Fibroblast of upper back skin (primary cell): ENCODE measurements around the gene ETFB.

Experiments used
- DNase-seq: peaks from one replicate; pipeline ENCODE4 v3.0.0-alpha.2; 2013

ETFB gene

GRCh38 chr19:51351266-51351990, 14.8 kb downstream of the ETFB start:
- DNase-seq: no peak

DNA sequence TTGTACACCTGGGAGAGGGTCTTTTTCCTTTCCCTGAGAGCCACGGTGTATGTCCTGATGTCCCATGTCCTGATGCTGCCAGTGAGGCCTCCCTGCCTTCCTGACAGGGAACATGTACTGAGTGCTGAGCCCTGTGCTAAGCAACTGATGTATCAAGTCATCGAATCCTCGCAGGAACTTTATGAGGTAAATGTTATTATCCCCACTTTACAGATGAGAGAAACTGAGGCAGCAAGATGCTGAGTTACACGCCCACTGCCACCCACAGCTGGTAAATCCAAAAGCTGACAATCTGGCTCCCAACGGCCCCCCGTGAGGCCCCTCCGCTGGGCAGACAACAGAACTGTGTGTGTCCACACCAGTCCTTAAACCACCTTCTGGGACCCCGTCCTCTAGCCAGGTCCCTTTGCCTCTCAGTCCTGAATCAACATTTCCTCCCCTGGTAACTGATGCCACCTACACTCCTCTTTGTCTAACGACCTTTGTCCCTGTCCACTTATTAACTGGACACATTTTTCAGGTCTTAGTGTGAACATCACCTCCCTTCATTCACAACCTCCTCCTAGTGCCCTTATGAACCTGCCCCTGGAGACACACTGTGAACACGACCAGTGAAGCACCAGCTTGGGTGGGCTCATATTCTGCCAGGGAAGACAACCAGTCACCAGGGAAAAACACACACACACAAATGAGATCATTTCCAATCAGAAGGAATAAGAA, 18.8 kb downstream of the ETFB start:
- no peak for DNase-seq

DNA sequence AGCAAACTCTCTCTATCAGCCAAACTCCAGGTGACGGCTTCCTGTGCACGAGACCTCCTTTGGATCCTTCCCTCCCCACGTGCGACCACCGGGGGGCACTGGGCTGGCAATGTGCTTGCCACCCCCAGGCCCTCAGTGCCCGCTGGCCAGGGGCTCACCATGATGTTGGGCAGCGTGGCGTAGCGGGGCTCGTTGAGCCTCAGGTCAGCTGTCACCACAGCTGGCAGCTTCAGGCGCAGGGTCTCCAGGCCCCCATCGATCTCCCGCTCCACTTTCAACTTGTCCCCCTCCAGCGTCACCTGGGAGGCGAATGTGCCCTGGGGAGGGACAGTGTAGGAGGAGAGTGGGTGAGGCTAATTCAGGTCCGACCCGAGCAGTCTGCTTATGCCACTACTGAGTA, 19.4 kb downstream of the ETFB start:
- no peak for DNase-seq

- DNase-seq: no peak
These were observed 21.0 kb downstream of the ETFB start for GRCh38 chr19:51345076-51345620.

- DNase-seq: no peak
These were observed 23.3 kb downstream of the ETFB start for GRCh38 chr19:51342631-51343569.

DNA sequence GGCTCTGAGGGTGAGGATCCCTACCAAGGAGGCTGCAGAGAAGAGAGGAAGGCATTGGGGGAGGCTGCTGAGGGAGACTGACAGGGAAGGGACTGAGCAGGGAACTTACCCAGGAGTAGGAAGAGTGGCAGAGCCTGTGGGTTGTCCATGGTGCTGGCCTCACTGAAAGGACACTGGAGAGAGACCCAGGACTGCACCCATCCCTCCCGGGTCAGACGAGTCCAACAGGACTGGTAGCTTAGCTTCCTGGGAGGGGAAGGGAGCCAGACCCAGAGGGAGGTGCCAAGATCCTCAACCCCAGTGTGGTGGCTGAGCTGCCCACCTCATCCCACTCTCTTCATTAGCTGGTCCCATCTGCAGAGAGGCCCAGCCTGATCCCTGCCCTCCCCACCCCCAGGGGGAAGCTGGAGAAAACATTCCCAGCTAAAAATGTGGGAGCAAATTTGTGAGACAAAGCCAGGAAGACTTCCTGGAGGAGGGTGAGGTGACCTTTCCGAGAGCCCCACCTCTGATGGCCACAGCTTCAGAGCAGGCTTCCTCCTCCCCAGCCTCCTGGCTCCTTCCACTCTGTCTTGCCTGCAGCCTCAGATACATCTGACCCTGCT, 24.1 kb downstream of the ETFB start, which contains the start of gene VSIG10L:
VSIG10L (minus strand) TSS at position 164 of the 605 bp plus-strand sequence; CDS start at position 149, 15 bp downstream.
- DNase-seq: no peak

GRCh38 chr19:51341066-51341465, 25.1 kb downstream of the ETFB start:
- DNase-seq: no peak

DNA sequence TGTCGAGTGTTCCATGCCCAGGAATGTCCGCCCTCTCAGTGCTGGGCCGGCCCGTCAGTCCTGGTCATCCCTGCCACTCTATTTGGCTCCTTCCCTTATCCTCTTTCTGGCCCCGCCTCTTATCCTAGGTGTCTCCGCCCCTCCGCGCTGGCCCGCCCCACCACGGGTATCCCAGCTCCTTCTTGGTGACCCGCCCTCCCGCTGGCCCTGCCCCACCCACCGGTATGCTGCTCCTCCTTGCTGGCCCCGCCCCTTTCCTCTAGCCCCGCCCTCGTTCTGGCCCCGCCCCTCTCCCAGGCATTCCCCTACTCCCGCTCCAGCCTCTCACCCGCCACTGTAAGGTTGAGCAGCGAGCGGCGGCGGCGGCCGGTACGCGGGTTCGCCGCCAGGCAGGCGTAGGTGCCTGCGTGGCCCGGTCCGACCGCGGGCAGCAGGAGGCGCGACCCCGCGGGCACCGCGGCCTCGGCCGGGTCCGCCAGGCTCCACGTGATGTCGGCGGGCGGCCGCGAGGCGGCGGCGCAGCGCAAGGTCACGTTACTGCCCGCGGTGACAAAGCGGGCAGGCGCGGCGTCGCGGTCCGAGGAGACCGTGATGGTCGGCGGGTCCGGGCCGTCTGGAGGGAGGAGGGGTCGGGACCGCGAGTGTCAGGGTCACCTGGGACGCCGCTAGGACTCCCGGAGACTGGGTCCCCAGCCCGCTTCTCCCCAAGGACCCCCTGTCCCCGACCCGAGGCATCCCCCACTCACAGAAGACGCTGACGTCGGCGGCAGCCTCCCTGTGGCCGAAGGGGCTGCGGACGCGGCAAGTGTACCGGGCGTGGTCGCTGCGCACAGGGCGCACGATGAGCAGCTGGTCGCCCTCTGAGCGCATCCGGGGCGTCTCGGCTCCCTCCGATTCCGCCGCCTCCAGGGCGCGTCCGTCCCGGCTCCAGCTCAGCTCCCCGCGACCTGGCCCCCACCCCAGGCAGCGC, 26.2 kb downstream of the ETFB start:
- DNase-seq: peak; percentile 96

- no peak for DNase-seq
These were observed 26.9 kb downstream of the ETFB start for GRCh38 chr19:51339313-51339686.

DNA sequence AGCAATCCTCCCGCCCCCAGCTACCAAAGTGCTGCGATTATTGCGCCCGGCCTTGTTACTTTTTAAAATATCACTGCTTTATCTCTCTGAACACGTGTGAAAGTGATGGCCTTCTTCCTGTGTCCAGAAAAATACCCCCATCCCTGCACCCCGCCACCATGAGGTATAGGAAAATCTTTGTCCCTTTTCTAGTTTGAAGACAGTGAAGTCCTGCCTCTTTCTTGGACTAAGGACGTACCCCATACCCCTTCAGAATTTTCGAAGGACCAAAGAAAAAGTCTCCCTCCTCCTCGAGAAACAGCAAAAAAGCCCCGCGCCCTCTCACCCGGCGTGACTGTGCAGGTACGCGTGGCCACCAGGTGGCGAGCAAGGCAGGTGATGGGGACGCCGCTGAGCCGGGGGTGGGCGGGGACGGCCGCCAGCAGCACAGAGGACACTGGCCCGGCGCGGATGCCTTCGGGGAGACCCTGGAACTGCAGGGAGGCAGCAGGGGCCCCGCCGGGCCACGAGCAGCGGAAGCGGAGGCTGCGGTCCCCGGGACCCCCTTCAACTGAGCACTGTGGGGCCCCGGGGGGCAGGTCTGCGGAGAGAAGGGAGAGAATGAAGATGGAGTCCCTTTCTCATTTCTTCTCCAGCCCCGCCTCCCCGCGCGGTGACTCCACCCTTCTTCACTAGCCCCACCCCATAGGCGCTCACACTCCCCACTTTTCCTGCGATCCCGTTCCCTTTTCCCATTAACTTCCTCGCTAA, 27.4 kb downstream of the ETFB start:
- DNase-seq: peak; percentile 68

DNA sequence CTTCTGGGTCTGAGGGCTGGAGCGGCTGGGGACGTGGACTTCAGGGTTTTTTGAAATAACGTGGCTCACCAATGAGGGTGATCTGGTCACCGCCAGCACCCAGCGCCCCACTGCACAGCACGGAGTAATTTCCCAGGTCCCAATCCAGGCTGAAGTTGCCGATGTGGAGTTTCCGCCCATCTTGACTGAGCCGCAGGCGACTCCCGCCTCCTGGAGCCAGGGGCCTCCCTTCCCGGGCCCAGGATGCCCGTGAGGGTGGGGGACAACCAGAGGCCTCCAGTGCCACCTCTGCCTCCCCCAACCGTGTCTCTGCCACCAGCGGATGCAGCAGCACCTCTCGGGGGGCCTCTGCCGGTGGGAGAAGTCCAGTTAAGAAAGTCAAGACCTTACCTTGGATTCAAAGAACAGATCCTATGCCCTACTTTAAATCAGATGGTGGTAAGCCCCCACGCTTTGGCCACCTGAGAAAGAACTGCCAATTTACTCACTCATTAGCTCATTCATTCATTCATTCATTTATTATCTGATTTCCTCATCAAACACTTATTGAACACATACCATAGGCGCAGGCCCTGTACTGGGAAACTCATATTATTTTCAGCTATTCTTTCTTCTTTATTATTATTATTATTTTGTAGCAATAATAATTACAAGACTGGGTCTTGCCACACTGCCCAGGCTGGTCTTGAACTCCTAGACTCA, 28.2 kb downstream of the ETFB start:
- no peak for DNase-seq

- no peak for DNase-seq
These were observed 28.9 kb downstream of the ETFB start for GRCh38 chr19:51337141-51337860.

DNA sequence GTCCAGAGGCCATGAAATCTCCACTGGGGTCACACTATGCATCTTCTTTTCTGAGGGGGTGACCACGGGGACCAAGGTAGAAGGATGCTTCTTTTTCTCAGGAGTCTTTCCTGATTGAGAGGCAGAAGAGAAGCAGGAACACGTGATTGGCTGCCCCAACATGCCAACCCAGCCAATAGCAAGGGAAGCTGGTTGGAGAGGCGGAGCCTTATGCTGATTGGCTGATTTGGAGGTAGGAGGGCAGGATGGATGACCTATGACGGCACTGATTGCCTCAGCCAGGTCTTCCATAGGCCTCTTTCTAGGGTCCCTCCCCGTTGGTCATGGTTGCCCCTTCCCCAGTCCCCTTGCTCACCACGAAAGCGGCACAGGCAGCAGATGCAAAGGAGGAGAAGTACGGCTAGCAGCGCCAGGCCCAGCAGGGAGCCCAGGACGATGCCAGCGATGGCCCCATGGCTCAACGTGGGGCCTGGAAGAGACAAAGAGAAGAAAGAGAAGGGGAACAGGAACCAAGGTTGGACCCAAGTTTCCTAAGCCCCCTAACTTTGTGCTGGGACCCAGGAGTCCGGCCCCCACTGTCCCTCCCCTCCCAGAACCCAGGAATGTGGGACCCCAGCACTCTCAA, 32.2 kb downstream of the ETFB start:
- no peak for DNase-seq

- no peak for DNase-seq
These were observed 34.5 kb downstream of the ETFB start for GRCh38 chr19:51331716-51332115.

DNA sequence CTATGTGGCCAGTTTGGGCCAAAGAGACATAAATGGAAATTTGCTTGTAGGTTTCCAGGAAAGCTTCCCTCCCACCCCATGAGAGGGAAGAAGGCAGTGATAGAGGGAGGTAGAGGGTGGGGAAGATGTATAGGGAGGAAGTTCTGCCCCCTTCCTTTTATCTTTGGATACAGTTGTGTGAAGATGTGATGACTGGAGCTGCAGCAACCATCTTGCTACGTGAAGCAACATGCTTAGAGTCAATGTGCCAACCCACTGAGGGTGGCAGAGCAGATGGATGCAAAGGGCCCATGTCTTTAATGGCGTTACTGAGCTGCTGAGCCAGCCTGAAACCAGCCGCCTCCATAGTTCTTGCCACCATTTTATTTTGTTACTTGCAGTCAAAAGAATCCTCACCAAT, 35.0 kb downstream of the ETFB start:
- DNase-seq: no peak

- DNase-seq: no peak
These were observed 35.8 kb downstream of the ETFB start for GRCh38 chr19:51330366-51330765.

- no peak for DNase-seq
These were observed 36.8 kb downstream of the ETFB start for GRCh38 chr19:51329411-51329810.
